ENCODE measurements around the gene FBLN1.

Gene FBLN1

DNA sequence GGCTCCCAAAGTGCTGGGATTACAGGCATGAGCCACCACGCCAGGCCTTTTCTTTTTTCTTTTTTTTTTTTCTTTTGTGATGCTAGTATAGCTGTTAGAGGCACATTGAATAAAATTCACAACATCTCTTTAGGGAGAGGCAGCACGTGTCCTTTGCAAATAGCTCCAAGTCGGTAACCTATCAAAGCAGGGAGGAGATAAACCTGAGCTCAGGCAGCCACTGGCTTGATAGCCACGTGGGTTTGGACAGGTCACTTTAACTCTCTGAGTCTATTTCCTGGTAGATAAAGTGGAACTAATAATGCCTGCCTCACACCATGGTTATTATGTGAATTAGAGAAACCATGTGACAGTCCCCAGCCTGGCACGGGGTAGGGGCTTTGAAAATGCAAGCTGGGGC, 125.8 kb downstream of the FBLN1 start:
- H3K4me3 ChIP-seq (ENCODE audit: low read depth in 1 of 2, low read length in 1 of 2), result no peak overlapping the region
- H3K27ac ChIP-seq, result no peak overlapping the region
- H3K36me3 ChIP-seq, result no peaks in the 10 kb centered on the region
- H3K4me1 ChIP-seq (ENCODE audit: control insufficient read depth in 1 of 2, insufficient read depth in 1 of 2, low read depth in 1 of 2, low read length in 1 of 2), result peaks cover 8 to 11% of the 10 kb centered on the region in 2 experiments
- TF ChIP-seq, protein P1, sequence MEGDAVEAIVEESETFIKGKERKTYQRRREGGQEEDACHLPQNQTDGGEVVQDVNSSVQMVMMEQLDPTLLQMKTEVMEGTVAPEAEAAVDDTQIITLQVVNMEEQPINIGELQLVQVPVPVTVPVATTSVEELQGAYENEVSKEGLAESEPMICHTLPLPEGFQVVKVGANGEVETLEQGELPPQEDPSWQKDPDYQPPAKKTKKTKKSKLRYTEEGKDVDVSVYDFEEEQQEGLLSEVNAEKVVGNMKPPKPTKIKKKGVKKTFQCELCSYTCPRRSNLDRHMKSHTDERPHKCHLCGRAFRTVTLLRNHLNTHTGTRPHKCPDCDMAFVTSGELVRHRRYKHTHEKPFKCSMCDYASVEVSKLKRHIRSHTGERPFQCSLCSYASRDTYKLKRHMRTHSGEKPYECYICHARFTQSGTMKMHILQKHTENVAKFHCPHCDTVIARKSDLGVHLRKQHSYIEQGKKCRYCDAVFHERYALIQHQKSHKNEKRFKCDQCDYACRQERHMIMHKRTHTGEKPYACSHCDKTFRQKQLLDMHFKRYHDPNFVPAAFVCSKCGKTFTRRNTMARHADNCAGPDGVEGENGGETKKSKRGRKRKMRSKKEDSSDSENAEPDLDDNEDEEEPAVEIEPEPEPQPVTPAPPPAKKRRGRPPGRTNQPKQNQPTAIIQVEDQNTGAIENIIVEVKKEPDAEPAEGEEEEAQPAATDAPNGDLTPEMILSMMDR (IDR thresholded peaks at IDR 0.05), result no peak
- peaks cover 79% of the 10 kb centered on the region for H3K27me3 ChIP-seq
- no peaks in the 10 kb centered on the region for H3K9me3 ChIP-seq

DNA sequence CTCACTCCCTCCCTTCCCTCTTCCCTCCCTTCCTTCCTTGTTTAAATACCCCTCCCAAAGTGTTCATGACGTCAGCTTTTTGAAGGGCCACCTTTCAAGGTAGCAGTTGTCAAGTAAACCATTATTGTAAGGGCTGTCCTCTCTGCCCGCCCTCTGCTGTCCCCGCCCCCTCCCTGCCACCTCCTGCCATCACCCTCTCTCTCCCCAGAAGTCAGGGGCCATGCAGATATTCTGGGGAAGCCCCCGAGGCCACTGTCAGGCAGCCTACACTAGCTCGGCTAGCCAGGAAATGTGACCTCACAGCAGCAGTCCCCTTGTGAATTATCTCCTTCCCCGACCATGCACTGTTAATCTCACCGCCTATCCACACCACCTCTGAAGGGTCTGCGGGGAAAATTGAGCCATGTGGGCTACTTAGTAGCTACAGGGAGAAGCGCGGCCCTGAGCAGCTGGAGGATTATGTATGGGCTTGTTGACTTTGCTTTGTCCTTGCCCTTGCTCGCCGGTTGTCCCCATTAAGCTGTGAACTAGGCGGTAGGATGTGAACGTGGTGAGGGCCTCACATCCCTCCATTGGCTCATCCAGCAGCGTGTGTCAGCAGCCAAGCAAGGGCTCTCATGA, 126.9 kb downstream of the FBLN1 start:
- TF ChIP-seq, protein P1 (IDR thresholded peaks at IDR 0.05), result no peak
- peaks cover 85% of the 10 kb centered on the region for H3K27me3 ChIP-seq
- H3K9me3 ChIP-seq, result no peaks in the 10 kb centered on the region
- H3K36me3 ChIP-seq, result no peaks in the 10 kb centered on the region
- H3K4me3 ChIP-seq (ENCODE audit: low read depth in 1 of 2, low read length in 1 of 2), result no peak overlapping the region
- H3K4me1 ChIP-seq (ENCODE audit: control insufficient read depth in 1 of 2, insufficient read depth in 1 of 2, low read depth in 1 of 2, low read length in 1 of 2), result peaks cover 4 to 11% of the 10 kb centered on the region in 2 experiments
- no peak overlapping the region for H3K27ac ChIP-seq

DNA sequence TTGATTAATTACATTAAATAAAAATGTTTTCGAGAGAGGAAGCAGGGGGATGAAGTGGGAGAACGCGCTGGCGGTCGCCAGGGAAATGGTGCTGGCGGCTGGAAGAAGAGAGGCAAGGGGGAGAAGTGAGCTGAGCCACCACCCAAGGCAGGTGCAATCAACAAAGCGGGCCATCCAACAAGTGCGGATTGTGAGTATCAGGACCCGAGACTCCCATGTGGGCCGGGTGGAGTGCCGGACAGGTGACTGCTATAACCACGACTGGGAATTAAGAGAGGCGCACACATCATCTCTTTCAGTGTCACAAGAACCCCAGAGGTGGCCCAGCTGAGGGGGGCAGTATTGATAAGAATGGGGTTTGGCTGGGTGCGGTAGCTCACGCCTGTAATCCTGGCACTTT, 127.8 kb downstream of the FBLN1 start:
- no peak overlapping the region for H3K27ac ChIP-seq
- peaks cover 83% of the 10 kb centered on the region for H3K27me3 ChIP-seq
- no peaks in the 10 kb centered on the region for H3K9me3 ChIP-seq
- H3K36me3 ChIP-seq, result no peaks in the 10 kb centered on the region
- H3K4me1 ChIP-seq (ENCODE audit: control insufficient read depth in 1 of 2, insufficient read depth in 1 of 2, low read depth in 1 of 2, low read length in 1 of 2), result peaks cover 4 to 11% of the 10 kb centered on the region in 2 experiments
- TF ChIP-seq, protein P1 (IDR thresholded peaks at IDR 0.05), result no peak
- no peak overlapping the region for H3K4me3 ChIP-seq (ENCODE audit: low read depth in 1 of 2, low read length in 1 of 2)

DNA sequence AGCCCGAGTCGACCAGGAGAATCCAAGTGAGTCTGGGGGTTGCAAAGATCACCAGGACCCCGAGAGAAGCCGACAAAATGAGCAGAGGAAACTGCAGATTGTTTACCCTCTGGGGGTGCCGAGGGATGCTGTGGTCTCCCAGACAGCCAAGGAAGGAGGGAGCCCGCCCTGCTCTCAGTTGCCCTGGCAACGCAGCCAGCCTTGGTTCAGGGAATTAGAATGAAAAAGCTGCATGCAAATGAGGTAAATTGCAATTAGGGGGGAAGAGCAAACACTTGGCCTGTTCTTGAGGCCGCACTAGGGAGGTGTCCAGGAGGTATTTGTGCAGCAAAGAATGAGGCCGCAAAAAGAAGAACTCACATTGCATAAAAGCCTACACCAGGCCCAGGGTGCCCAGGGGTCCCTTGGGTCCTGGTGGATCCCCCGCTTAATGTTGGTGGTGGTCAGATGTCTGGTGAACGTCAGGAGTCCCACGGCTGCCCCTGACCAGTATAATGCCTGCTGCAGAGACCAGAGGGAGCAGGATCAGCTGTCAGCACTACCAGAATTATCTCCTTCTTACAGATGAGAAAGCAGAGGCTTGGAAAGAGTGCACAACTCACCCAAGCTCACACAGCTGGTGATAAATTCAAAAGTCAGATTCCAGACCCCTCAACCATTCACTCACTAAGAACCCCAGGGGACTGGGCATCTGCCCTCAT, 128.6 kb downstream of the FBLN1 start:
- TF ChIP-seq, protein P1 (IDR thresholded peaks at IDR 0.05), result no peak
- Histone ChIP-seq H3K27me3 (peaks cover 83% of the 10 kb centered on the region), H3K36me3 (no peaks in the 10 kb centered on the region), H3K4me1 (ENCODE audit: control insufficient read depth in 1 of 2, insufficient read depth in 1 of 2, low read depth in 1 of 2, low read length in 1 of 2) (peaks cover 4 to 11% of the 10 kb centered on the region in 2 experiments), H3K4me3 (ENCODE audit: low read depth in 1 of 2, low read length in 1 of 2) (no peak overlapping the region), H3K9me3 (no peaks in the 10 kb centered on the region), H3K27ac (no peak overlapping the region)

DNA sequence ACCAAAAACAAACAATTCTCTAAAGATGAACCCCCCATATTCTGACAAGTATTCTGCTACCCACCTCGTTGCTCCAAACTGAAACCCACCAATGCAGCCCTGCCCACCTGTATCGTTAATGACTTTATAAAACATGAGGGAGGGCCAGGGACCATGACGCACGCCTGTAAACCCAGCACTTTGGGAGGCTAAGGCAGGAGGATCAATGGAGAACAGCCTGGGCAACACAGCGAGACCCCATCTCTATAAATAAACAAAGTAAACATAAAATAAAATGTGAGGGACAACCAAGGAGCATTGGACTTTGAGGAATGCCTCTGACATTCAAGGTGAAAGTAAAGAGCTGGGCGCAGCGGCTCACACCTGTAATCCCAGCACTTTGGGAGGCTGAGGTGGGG, 129.2 kb downstream of the FBLN1 start:
- H3K27me3 ChIP-seq, result peaks cover 85% of the 10 kb centered on the region
- H3K4me1 ChIP-seq (ENCODE audit: control insufficient read depth in 1 of 2, insufficient read depth in 1 of 2, low read depth in 1 of 2, low read length in 1 of 2), result peaks cover 4 to 11% of the 10 kb centered on the region in 2 experiments
- TF ChIP-seq, protein P1 (IDR thresholded peaks at IDR 0.05), result no peak
- no peaks in the 10 kb centered on the region for H3K36me3 ChIP-seq
- no peak overlapping the region for H3K27ac ChIP-seq
- H3K4me3 ChIP-seq (ENCODE audit: low read depth in 1 of 2, low read length in 1 of 2), result no peak overlapping the region
- H3K9me3 ChIP-seq, result no peaks in the 10 kb centered on the region

All from neutrophil (primary cell).